Vagina (tissue), 2 donors: ENCODE results near the gene CD22.

Experiments used
- CTCF ChIP-seq, 3 experiments: fragments of 450-650 bp in 2 of 3; fragments of 200-600 bp in 1 of 3; sonication (generic) in 1 of 3; IDR thresholded peaks; one replicate each; pipeline ENCODE4 v1.5.1; 2017 to 2019; ENCODE audit warnings: antibody characterized with exemption in 3 of 3, mild to moderate bottlenecking in 2 of 3, moderate library complexity in 2 of 3
- POLR2A ChIP-seq, 2 donors: fragments of 450-650 bp; IDR thresholded peaks; one replicate each; pipeline ENCODE4 v1.6.1; 2017; ENCODE audit warnings: antibody characterized with exemption in 2 of 2, mild to moderate bottlenecking in 2 of 2, moderate library complexity in 2 of 2

- TF ChIP-seq CTCF (IDR thresholded peaks at IDR 0.05) (no peak), POLR2A (IDR thresholded peaks at IDR 0.05) (no peak)
Measured at GRCh38 chr19:35349614-35350521, 20.9 kb downstream of the CD22 start.
